Neuronal stem cell (in vitro differentiated cells): ENCODE data around the gene GADL1.

Experiments used
- DNase-seq: peaks from one replicate; pipeline ENCODE4 v3.0.0-alpha.2; 2013; ENCODE audit warnings: low spot score
- H2AFZ ChIP-seq: one replicate; pipeline ENCODE4 v1.6.1; 2013; ENCODE audit warnings: mild to moderate bottlenecking, low read length, inconsistent platforms
- H2AK5ac ChIP-seq: 2 replicates; pipeline ENCODE4 v1.6.1; 2013; ENCODE audit warnings: low read depth, mild to moderate bottlenecking, inconsistent platforms, low read length, moderate library complexity, mixed read lengths
- H2BK120ac ChIP-seq: 2 replicates; pipeline ENCODE4 v1.6.1; 2013; ENCODE audit warnings: low read depth, mild to moderate bottlenecking, inconsistent platforms, low read length, moderate library complexity, mixed read lengths
- H2BK12ac ChIP-seq: one replicate; pipeline ENCODE4 v1.6.1; 2013; ENCODE audit warnings: low read length, inconsistent platforms
- H2BK15ac ChIP-seq: 2 replicates; pipeline ENCODE4 v1.6.1; 2013; ENCODE audit warnings: mild to moderate bottlenecking, low read length, inconsistent platforms, mixed read lengths
- H2BK5ac ChIP-seq: one replicate; pipeline ENCODE4 v1.6.1; 2013; ENCODE audit warnings: inconsistent platforms, mild to moderate bottlenecking, low read length, moderate library complexity
- H3K14ac ChIP-seq: one replicate; pipeline ENCODE4 v1.6.1; 2013; ENCODE audit warnings: low read length, inconsistent platforms
- H3K18ac ChIP-seq: 2 replicates; pipeline ENCODE4 v1.6.1; 2013; ENCODE audit warnings: low read length, inconsistent platforms
- H3K23ac ChIP-seq: 2 replicates; pipeline ENCODE4 v1.6.1; 2013; ENCODE audit warnings: low read depth, mild to moderate bottlenecking, mixed read lengths, low read length, inconsistent platforms; ENCODE audit not compliant: poor library complexity
- H3K27ac ChIP-seq: replicated peaks from 3 replicates; pipeline ENCODE4 v1.5.1; 2013; ENCODE audit warnings: low read length, inconsistent platforms
- H3K27me3 ChIP-seq, 3 experiments: 2 replicates each; pipeline ENCODE4 v1.6.1; 2013; ENCODE audit warnings: low read length in 3 of 3, mild to moderate bottlenecking in 2 of 3, inconsistent platforms in 1 of 3, low read depth in 1 of 3, mixed read lengths in 1 of 3, moderate library complexity in 1 of 3; ENCODE audit not compliant: control insufficient read depth in 3 of 3, insufficient read depth in 3 of 3
- H3K36me3 ChIP-seq, 2 donors: replicated peaks in 1 of 2; 2 replicates each; pipeline ENCODE4 v1.6.1; 2013; ENCODE audit warnings: low read length in 2 of 2; ENCODE audit not compliant: control insufficient read depth in 2 of 2, insufficient read depth in 2 of 2
- H3K4ac ChIP-seq: 2 replicates; pipeline ENCODE4 v1.6.1; 2013; ENCODE audit warnings: inconsistent platforms, mild to moderate bottlenecking, low read length, moderate library complexity
- H3K4me1 ChIP-seq, 2 donors: 1 replicate in 1 of 2; 2 replicates in 1 of 2; pipeline ENCODE4 v1.6.1; 2013; ENCODE audit warnings: low read length in 2 of 2, low read depth in 1 of 2; ENCODE audit not compliant: control insufficient read depth in 2 of 2, insufficient read depth in 1 of 2
- H3K4me2 ChIP-seq: one replicate; pipeline ENCODE4 v1.6.1; 2013; ENCODE audit warnings: mild to moderate bottlenecking, low read length, inconsistent platforms; ENCODE audit not compliant: insufficient read depth, poor library complexity, severe bottlenecking
- H3K4me3 ChIP-seq, 2 donors: 2 replicates each; pipeline ENCODE4 v1.5.1; 2013; ENCODE audit warnings: low read length in 2 of 2, mild to moderate bottlenecking in 2 of 2, inconsistent platforms in 1 of 2, moderate library complexity in 1 of 2
- H3K79me1 ChIP-seq: one replicate; pipeline ENCODE4 v1.6.1; 2013; ENCODE audit warnings: low read depth, mild to moderate bottlenecking, inconsistent platforms, low read length, moderate library complexity
- H3K9ac ChIP-seq: one replicate; pipeline ENCODE4 v1.6.1; 2013; ENCODE audit warnings: mild to moderate bottlenecking, low read depth, low read length, inconsistent platforms; ENCODE audit not compliant: poor library complexity
- H3K9me3 ChIP-seq, 2 donors: replicated peaks in 1 of 2; 2 replicates each; pipeline versions ENCODE3 to v1.6.1; 2013; ENCODE audit warnings: low read length in 2 of 2, mild to moderate bottlenecking in 2 of 2, inconsistent platforms in 1 of 2, low read depth in 1 of 2, mixed read lengths in 1 of 2, moderate library complexity in 1 of 2; ENCODE audit not compliant: control insufficient read depth in 2 of 2, insufficient read depth in 1 of 2
- H4K8ac ChIP-seq: one replicate; pipeline ENCODE4 v1.6.1; 2013; ENCODE audit warnings: low read depth, mild to moderate bottlenecking, inconsistent platforms, low read length, moderate library complexity
- H4K91ac ChIP-seq: one replicate; pipeline ENCODE4 v1.6.1; 2013; ENCODE audit warnings: low read length, low read depth, mild to moderate bottlenecking, inconsistent platforms; ENCODE audit not compliant: poor library complexity
- WGBS, 2 donors: extraction: QIAGEN DNeasy Blood & Tissue Kit; methylation state at CpG; one replicate each; pipeline ENCODE4 v1.1.7; 2013; ENCODE audit warnings: missing lambda C conversion rate in 2 of 2, mixed read lengths in 1 of 2; ENCODE audit not compliant: insufficient read length in 2 of 2, insufficient replicate concordance in 1 of 2; ENCODE audit errors: extremely low coverage in 2 of 2; 5-methylcytosine and 5-hydroxymethylcytosine counted together

Gene GADL1

GRCh38 chr3:30848087-30848779 lies 46.2 kb downstream of the GADL1 start:
- H3K36me3 ChIP-seq = no peaks in the 10 kb centered on the region
- H3K4ac ChIP-seq = no peak overlapping the region
- H3K27me3 ChIP-seq = no peaks in the 10 kb centered on the region
- H3K9me3 ChIP-seq = no peaks in the 10 kb centered on the region
- WGBS, 2 donors = no CpG with 5 or more reads among the region's 3 CpGs
- no peak overlapping the region for H2BK5ac ChIP-seq
- no peak overlapping the region for H3K4me2 ChIP-seq
- no peak overlapping the region for H3K9ac ChIP-seq
- no peak overlapping the region for H2AFZ ChIP-seq
- H3K14ac ChIP-seq = no peak overlapping the region
- H3K18ac ChIP-seq = no peak overlapping the region
- H2BK120ac ChIP-seq = no peak overlapping the region
- H3K79me1 ChIP-seq = no peaks in the 10 kb centered on the region
- H4K91ac ChIP-seq = no peak overlapping the region
- DNase-seq = no peak
- H3K4me3 ChIP-seq = no peak overlapping the region
- no peak overlapping the region for H3K27ac ChIP-seq
- no peak overlapping the region for H3K23ac ChIP-seq
- no peak overlapping the region for H4K8ac ChIP-seq
- no peak overlapping the region for H2AK5ac ChIP-seq
- no peak overlapping the region for H2BK15ac ChIP-seq
- no peak overlapping the region for H2BK12ac ChIP-seq
- H3K4me1 ChIP-seq = peaks cover 0 to 2% of the 10 kb centered on the region in 2 donors

GRCh38 chr3:30847592-30847991 lies 46.9 kb downstream of the GADL1 start:
- Histone ChIP-seq H3K4ac (no peak overlapping the region), H3K4me3 (no peak overlapping the region), H3K4me2 (no peak overlapping the region)

GRCh38 chr3:30845606-30846005 lies 48.9 kb downstream of the GADL1 start:
- H3K14ac ChIP-seq = no peak overlapping the region
- H2BK12ac ChIP-seq = no peak overlapping the region
- H3K27ac ChIP-seq = no peak overlapping the region
- no peaks in the 10 kb centered on the region for H3K4me1 ChIP-seq
- no peaks in the 10 kb centered on the region for H3K27me3 ChIP-seq
- no peak overlapping the region for H2BK120ac ChIP-seq
- H2BK15ac ChIP-seq = no peak overlapping the region
- H3K36me3 ChIP-seq = no peaks in the 10 kb centered on the region
- no CpG with 5 or more reads among the region's 2 CpGs for WGBS, 2 donors
- H3K23ac ChIP-seq = no peak overlapping the region
- no peaks in the 10 kb centered on the region for H3K9me3 ChIP-seq
- H3K79me1 ChIP-seq = no peaks in the 10 kb centered on the region
- H4K91ac ChIP-seq = no peak overlapping the region
- no peak overlapping the region for H3K9ac ChIP-seq
- no peak overlapping the region for H3K4me3 ChIP-seq
- no peak overlapping the region for H3K18ac ChIP-seq
- H2BK5ac ChIP-seq = no peak overlapping the region
- H3K4ac ChIP-seq = no peak overlapping the region
- no peak overlapping the region for H2AK5ac ChIP-seq
- DNase-seq = no peak
- H4K8ac ChIP-seq = no peak overlapping the region
- H2AFZ ChIP-seq = no peak overlapping the region
- H3K4me2 ChIP-seq = no peak overlapping the region

More at GRCh38 chr3:30847592-30847991, 46.9 kb downstream of the GADL1 start:
- H2BK120ac ChIP-seq = no peak overlapping the region
- H2BK5ac ChIP-seq = no peak overlapping the region
- H4K91ac ChIP-seq = no peak overlapping the region
- H2BK15ac ChIP-seq = no peak overlapping the region
- no peak overlapping the region for H3K23ac ChIP-seq
- H3K18ac ChIP-seq = no peak overlapping the region
- no peak overlapping the region for H2AK5ac ChIP-seq
- H3K4me1 ChIP-seq = no peaks in the 10 kb centered on the region
- no peaks in the 10 kb centered on the region for H3K27me3 ChIP-seq
- no peak for DNase-seq
- H3K9me3 ChIP-seq = no peaks in the 10 kb centered on the region
- H2BK12ac ChIP-seq = no peak overlapping the region
- H3K79me1 ChIP-seq = no peaks in the 10 kb centered on the region
- H2AFZ ChIP-seq = no peak overlapping the region
- H4K8ac ChIP-seq = no peak overlapping the region
- no peak overlapping the region for H3K14ac ChIP-seq
- no CpG with 5 or more reads among the region's 3 CpGs for WGBS, 2 donors
- no peaks in the 10 kb centered on the region for H3K36me3 ChIP-seq
- H3K27ac ChIP-seq = no peak overlapping the region
- no peak overlapping the region for H3K9ac ChIP-seq

GRCh38 chr3:30843877-30844276 lies 50.6 kb downstream of the GADL1 start:
- H2BK15ac ChIP-seq = no peak overlapping the region
- H3K14ac ChIP-seq = no peak overlapping the region
- WGBS, 2 donors = no CpG with 5 or more reads among the region's 10 CpGs
- H4K91ac ChIP-seq = no peak overlapping the region
- no peak for DNase-seq
- no peak overlapping the region for H3K27ac ChIP-seq
- H3K27me3 ChIP-seq = no peaks in the 10 kb centered on the region
- no peak overlapping the region for H2AK5ac ChIP-seq
- H3K4me1 ChIP-seq = no peaks in the 10 kb centered on the region
- H2BK120ac ChIP-seq = no peak overlapping the region
- H3K4me3 ChIP-seq = no peak overlapping the region
- H3K79me1 ChIP-seq = no peaks in the 10 kb centered on the region
- no peaks in the 10 kb centered on the region for H3K9me3 ChIP-seq
- H3K9ac ChIP-seq = no peak overlapping the region
- no peak overlapping the region for H4K8ac ChIP-seq
- no peak overlapping the region for H2BK12ac ChIP-seq
- H3K36me3 ChIP-seq = no peaks in the 10 kb centered on the region
- H3K23ac ChIP-seq = no peak overlapping the region
- no peak overlapping the region for H2BK5ac ChIP-seq
- no peak overlapping the region for H3K4me2 ChIP-seq
- no peak overlapping the region for H3K18ac ChIP-seq
- H2AFZ ChIP-seq = no peak overlapping the region
- no peak overlapping the region for H3K4ac ChIP-seq
